ENCODE results near the gene CBR3. TPM values are rescaled to one million over a fixed set of nuclear protein-coding genes. Genes with fewer than 3 reads are reported as not detected.
"Not testable (repeated sequence)": the region's sequence is repeated elsewhere in the genome, so short reads cannot be mapped to it uniquely, and the experiment has no call there.

CBR3 gene
- total and polyA plus RNA-seq, 9 of the 15 experiments (the other 6 are each of a cell fraction or from before 2014, with no cell fraction given), result not detected

DNA sequence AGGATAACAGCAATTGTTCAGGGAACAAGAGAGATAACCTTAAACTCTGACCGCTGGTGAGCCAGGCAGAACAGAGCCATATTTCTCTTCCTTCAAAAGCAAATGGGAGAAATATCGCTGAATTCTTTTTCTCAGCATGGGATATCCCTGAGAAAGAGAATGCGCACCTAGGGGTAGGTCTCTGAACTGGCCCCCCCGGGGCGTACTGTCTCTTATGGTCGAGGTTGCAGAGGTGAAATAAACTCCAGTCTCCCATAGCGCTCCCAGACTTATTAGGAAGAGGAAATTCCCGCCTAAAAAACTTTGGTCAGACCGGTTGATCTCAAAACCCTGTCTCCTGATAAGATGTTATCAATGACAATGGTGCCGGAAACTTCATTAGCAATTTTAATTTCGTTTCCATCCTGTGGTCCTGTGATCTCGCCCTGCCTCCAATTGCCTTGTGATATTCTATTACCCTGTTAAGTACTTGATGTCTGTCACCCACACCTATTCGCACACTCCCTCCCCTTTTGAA lies 35.1 kb upstream of the CBR3 start:
- H3K4me3 ChIP-seq; DNase-seq (ENCODE audit: extremely low read depth in 1 of 4, low spot score in 3 of 4); H3K4me2 ChIP-seq (ENCODE audit: insufficient read depth, low read length); H3K9me3 ChIP-seq (replicated peaks; ENCODE audit: control insufficient read depth, insufficient read depth, low read depth, low read length); intact Hi-C loops (cut with micrococcal nuclease); H3K79me2 ChIP-seq (ENCODE audit: control insufficient read depth, insufficient read depth, low read length); H3K36me3 ChIP-seq (ENCODE audit: control insufficient read depth, insufficient read depth, low read length); H3K27ac ChIP-seq (ENCODE audit: extremely low read depth, low read depth, low read length); CTCF ChIA-PET (ENCODE audit: low intra/inter-chr PET ratio); ATAC-seq; H3K27me3 ChIP-seq (ENCODE audit: control insufficient read depth in 2 of 2, insufficient read depth in 2 of 2, low read length in 2 of 2); H4K20me1 ChIP-seq (replicated peaks; ENCODE audit: control insufficient read depth, insufficient read depth, low read length); H3K9ac ChIP-seq (ENCODE audit: insufficient read depth in 1 of 2, low read depth in 2 of 2, low read length in 2 of 2); H3K4me1 ChIP-seq (replicated peaks in 1 of 2; ENCODE audit: control insufficient read depth in 2 of 2, insufficient read depth in 2 of 2, low read length in 2 of 2); POLR2A ChIA-PET; FAIRE-seq; H2AFZ ChIP-seq (ENCODE audit: low read depth, low read length); H3K9me1 ChIP-seq (ENCODE audit: control insufficient read depth, insufficient read depth, low read length); in situ Hi-C loops (cut with MboI); BruUV-seq (replicated peaks): not testable (repeated sequence)
- WGBS (ENCODE audit: insufficient coverage, low coverage, missing lambda C conversion rate), result 37% methylated on average over 9 of the region's 13 CpGs

- no peaks in the 10 kb centered on the region for H4K20me1 ChIP-seq (replicated peaks; ENCODE audit: control insufficient read depth, insufficient read depth, low read length)
- H3K9me1 ChIP-seq (ENCODE audit: control insufficient read depth, insufficient read depth, low read length), result no peaks in the 10 kb centered on the region
- no TSS peak for BruUV-seq (replicated peaks)
- ATAC-seq (no peak), DNase-seq (ENCODE audit: extremely low read depth in 1 of 4, low spot score in 3 of 4) (no peak), FAIRE-seq (no peak)
- intact Hi-C loops (cut with micrococcal nuclease), result no loop called here
- ChIA-PET POLR2A (interaction anchor here (0.6 to 0.7 kb wide), 2 partner anchors 11 to 16 kb away, joined by 3 read pairs; no protein-coding TSS in a partner anchor), CTCF (ENCODE audit: low intra/inter-chr PET ratio) (no interaction called here)
- H3K79me2 ChIP-seq (ENCODE audit: control insufficient read depth, insufficient read depth, low read length), result no peaks in the 10 kb centered on the region
- H3K9ac ChIP-seq (ENCODE audit: insufficient read depth in 1 of 2, low read depth in 2 of 2, low read length in 2 of 2), result no peak overlapping the region
- H3K27me3 ChIP-seq (ENCODE audit: control insufficient read depth in 2 of 2, insufficient read depth in 2 of 2, low read length in 2 of 2), result peaks cover 2 to 6% of the 10 kb centered on the region in 2 experiments; a peak in 2 of 5 replicates
- H3K4me3 ChIP-seq, result no peak overlapping the region
- H3K4me2 ChIP-seq (ENCODE audit: insufficient read depth, low read length), result no peak overlapping the region
- no peak overlapping the region for H2AFZ ChIP-seq (ENCODE audit: low read depth, low read length)
- no peak overlapping the region for H3K27ac ChIP-seq (ENCODE audit: extremely low read depth, low read depth, low read length)
- in situ Hi-C loops (cut with MboI), result no loop called here
- H3K36me3 ChIP-seq (ENCODE audit: control insufficient read depth, insufficient read depth, low read length), result no peaks in the 10 kb centered on the region
- H3K9me3 ChIP-seq (replicated peaks; ENCODE audit: control insufficient read depth, insufficient read depth, low read depth, low read length), result no peaks in the 10 kb centered on the region
- WGBS (ENCODE audit: insufficient coverage, low coverage, missing lambda C conversion rate), result 12% methylated on average over 6 of the region's 6 CpGs
- no peaks in the 10 kb centered on the region; a peak in 2 of 5 replicates for H3K4me1 ChIP-seq (replicated peaks in 1 of 2; ENCODE audit: control insufficient read depth in 2 of 2, insufficient read depth in 2 of 2, low read length in 2 of 2)
- TF ChIP-seq PYGO2 (tag; IDR thresholded peaks at IDR 0.05), result no peak
- TF ChIP-seq, protein P1, sequence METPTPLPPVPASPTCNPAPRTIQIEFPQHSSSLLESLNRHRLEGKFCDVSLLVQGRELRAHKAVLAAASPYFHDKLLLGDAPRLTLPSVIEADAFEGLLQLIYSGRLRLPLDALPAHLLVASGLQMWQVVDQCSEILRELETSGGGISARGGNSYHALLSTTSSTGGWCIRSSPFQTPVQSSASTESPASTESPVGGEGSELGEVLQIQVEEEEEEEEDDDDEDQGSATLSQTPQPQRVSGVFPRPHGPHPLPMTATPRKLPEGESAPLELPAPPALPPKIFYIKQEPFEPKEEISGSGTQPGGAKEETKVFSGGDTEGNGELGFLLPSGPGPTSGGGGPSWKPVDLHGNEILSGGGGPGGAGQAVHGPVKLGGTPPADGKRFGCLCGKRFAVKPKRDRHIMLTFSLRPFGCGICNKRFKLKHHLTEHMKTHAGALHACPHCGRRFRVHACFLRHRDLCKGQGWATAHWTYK (CRISPR knock-in tag; IDR thresholded peaks at IDR 0.05), result no peak
- TF ChIP-seq, protein P2, sequence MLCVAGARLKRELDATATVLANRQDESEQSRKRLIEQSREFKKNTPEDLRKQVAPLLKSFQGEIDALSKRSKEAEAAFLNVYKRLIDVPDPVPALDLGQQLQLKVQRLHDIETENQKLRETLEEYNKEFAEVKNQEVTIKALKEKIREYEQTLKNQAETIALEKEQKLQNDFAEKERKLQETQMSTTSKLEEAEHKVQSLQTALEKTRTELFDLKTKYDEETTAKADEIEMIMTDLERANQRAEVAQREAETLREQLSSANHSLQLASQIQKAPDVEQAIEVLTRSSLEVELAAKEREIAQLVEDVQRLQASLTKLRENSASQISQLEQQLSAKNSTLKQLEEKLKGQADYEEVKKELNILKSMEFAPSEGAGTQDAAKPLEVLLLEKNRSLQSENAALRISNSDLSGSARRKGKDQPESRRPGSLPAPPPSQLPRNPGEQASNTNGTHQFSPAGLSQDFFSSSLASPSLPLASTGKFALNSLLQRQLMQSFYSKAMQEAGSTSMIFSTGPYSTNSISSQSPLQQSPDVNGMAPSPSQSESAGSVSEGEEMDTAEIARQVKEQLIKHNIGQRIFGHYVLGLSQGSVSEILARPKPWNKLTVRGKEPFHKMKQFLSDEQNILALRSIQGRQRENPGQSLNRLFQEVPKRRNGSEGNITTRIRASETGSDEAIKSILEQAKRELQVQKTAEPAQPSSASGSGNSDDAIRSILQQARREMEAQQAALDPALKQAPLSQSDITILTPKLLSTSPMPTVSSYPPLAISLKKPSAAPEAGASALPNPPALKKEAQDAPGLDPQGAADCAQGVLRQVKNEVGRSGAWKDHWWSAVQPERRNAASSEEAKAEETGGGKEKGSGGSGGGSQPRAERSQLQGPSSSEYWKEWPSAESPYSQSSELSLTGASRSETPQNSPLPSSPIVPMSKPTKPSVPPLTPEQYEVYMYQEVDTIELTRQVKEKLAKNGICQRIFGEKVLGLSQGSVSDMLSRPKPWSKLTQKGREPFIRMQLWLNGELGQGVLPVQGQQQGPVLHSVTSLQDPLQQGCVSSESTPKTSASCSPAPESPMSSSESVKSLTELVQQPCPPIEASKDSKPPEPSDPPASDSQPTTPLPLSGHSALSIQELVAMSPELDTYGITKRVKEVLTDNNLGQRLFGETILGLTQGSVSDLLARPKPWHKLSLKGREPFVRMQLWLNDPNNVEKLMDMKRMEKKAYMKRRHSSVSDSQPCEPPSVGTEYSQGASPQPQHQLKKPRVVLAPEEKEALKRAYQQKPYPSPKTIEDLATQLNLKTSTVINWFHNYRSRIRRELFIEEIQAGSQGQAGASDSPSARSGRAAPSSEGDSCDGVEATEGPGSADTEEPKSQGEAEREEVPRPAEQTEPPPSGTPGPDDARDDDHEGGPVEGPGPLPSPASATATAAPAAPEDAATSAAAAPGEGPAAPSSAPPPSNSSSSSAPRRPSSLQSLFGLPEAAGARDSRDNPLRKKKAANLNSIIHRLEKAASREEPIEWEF (CRISPR knock-in tag; IDR thresholded peaks at IDR 0.05), result no peak
- TF ChIP-seq CGGBP1 (CRISPR knock-in tag; IDR thresholded peaks at IDR 0.05), result no peak
- TF ChIP-seq NR2F6 (CRISPR knock-in tag; IDR thresholded peaks at IDR 0.05), result no peak
- TF ChIP-seq ZNF354B (CRISPR knock-in tag; IDR thresholded peaks at IDR 0.05), result no peak
- no peak for TF ChIP-seq SAFB (IDR thresholded peaks at IDR 0.05; ENCODE audit: borderline replicate concordance, low read depth, low read length)
- no peak for TF ChIP-seq EHMT2 (IDR thresholded peaks at IDR 0.05)
These were observed 33.8 kb upstream of the CBR3 start for GRCh38 chr21:36100971-36101641.

Measured in K562 (cell line).